ENCODE measurements around the gene SLC28A1.

The SLC28A1 gene, protein sequence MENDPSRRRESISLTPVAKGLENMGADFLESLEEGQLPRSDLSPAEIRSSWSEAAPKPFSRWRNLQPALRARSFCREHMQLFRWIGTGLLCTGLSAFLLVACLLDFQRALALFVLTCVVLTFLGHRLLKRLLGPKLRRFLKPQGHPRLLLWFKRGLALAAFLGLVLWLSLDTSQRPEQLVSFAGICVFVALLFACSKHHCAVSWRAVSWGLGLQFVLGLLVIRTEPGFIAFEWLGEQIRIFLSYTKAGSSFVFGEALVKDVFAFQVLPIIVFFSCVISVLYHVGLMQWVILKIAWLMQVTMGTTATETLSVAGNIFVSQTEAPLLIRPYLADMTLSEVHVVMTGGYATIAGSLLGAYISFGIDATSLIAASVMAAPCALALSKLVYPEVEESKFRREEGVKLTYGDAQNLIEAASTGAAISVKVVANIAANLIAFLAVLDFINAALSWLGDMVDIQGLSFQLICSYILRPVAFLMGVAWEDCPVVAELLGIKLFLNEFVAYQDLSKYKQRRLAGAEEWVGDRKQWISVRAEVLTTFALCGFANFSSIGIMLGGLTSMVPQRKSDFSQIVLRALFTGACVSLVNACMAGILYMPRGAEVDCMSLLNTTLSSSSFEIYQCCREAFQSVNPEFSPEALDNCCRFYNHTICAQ

DNA sequence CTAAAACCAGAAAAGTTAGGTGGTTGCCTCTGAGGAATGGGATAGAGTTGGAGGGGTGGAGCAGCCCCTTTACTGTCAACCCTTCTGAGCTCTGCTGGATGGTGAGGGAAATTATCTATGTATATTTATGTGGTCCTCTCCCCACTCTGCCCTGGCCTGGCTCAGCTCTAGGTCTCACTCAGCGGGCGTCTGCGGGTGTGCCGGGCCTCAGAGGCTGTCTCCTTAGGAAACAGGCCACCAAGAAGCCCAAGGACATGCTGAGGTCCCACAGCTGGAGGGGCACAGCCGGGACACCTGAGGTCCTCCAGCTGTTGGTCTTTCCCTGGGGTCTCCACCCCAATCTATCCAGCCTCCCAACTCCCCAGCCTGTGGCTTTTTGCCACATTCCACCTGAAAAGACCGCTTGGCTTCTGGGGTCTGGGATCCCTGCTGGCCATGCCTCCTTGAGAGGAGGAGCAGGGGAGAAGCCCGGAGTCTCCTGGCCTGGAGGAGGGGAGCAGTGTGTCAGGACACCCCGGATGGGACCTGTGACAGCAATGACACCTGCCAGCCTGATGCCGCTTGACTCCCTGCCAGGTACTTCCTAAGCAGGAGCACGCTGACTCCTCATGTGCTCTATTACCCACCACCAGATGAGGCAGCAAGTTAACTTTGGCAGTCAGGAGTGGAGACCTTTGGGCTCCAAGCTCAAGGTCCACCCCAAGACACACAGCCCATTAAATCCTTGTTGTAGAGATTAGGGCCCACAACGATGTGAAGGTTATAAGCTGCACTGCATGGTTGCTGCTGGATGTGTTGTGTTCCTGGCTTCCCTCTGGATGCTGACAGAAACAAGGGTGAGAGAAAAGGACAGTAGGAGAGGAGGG is at the start of gene SLC28A1:
SLC28A1 (plus strand) TSS at position 747 of the 866 bp plus-strand sequence. CDS start 3,099 bp downstream, outside the sequence.
- no peak within 1 kb of the TSS for H3K27ac ChIP-seq
- TF ChIP-seq ZFX (IDR thresholded peaks at IDR 0.05; ENCODE audit: borderline replicate concordance) = no peak

DNA sequence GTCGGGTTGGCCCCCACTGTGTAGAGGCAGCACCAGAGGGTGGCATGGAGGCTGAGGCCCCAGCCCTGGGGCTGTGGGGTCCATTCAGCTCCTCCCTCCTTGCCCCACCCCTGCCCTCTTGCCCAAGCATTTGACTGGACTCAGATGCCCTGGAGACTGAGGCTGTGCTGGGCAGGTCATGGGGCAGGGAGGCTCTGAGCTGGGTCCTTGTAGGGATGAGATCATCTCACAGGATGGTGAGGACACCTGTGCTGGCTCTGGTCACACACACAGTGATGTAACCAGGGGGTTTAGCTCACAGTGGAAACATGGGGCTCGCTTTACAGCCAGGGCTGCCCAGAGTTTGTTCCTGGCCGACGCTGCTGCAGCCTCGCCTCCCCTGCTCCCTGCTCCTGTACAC is 49.5 kb upstream of the SLC28A1 start:
- no peak overlapping the region for H3K27ac ChIP-seq
- TF ChIP-seq ZFX (IDR thresholded peaks at IDR 0.05; ENCODE audit: borderline replicate concordance) (no peak), CTCF (IDR thresholded peaks at IDR 0.05) (no peak)

GRCh38 chr15:84835661-84836337 is 48.7 kb upstream of the SLC28A1 start:
- TF ChIP-seq ZFX (IDR thresholded peaks at IDR 0.05; ENCODE audit: borderline replicate concordance) (no peak), CTCF (IDR thresholded peaks at IDR 0.05) (no peak)
- no peak overlapping the region for H3K27ac ChIP-seq

- TF ChIP-seq ZFX (IDR thresholded peaks at IDR 0.05; ENCODE audit: borderline replicate concordance) (no peak), CTCF (IDR thresholded peaks at IDR 0.05) (no peak)
- no peak overlapping the region for H3K27ac ChIP-seq
Measured at GRCh38 chr15:84836844-84837243, 47.6 kb upstream of the SLC28A1 start.

GRCh38 chr15:84839714-84840113 is 44.7 kb upstream of the SLC28A1 start:
- TF ChIP-seq ZFX (IDR thresholded peaks at IDR 0.05; ENCODE audit: borderline replicate concordance) = no peak
- no peak for TF ChIP-seq CTCF (IDR thresholded peaks at IDR 0.05)
- H3K27ac ChIP-seq = no peak overlapping the region

GRCh38 chr15:84840255-84840654 is 44.2 kb upstream of the SLC28A1 start:
- no peak for TF ChIP-seq CTCF (IDR thresholded peaks at IDR 0.05)
- no peak for TF ChIP-seq ZFX (IDR thresholded peaks at IDR 0.05; ENCODE audit: borderline replicate concordance)
- no peak overlapping the region for H3K27ac ChIP-seq

All from 22Rv1 (cell line).